Daoy (cell line): ENCODE results near the gene FAM168B. TPM values are rescaled to one million over a fixed set of nuclear protein-coding genes. Genes with fewer than 3 reads are reported as not detected.

Source experiments
- DNase-seq: peaks from one replicate; pipeline ENCODE4 v3.0.0-alpha.2; 2015; ENCODE audit warnings: low read depth
- total RNA-seq: library from RNA; depleted of rRNA; stranded (reverse); fragments of >200 nt; shearing (Covaris generic); gene quantifications from 2 replicates; pipeline ENCODE4 v1.2.3, GENCODE V29; 2014; rRNA removed

Gene FAM168B
- total RNA-seq, 1 experiment from 2014 or later = 101 TPM

DNA sequence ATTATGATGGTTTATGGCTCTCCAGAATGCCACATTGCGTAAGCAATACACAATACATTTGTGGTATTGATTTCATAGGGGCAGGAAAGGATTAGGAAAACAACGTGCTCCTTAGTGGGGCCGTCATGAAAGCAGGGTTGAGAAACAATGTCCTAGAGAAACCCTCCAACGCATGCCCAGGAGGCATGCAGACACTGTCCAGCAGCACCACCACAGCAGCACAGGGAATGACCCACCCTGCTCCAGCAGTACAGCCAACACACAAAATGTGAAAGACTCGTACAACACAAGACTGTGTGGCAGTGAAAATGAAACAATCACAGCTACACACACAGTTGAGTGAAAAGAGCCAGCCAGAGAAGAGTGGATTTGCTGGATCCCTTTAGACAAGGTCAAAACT lies 66.3 kb downstream of the FAM168B start:
- DNase-seq = no peak

GRCh38 chr2:131023758-131024157 lies 69.5 kb downstream of the FAM168B start:
- DNase-seq = no peak

- no peak for DNase-seq
Measured at GRCh38 chr2:131022731-131023130, 70.5 kb downstream of the FAM168B start.

DNA sequence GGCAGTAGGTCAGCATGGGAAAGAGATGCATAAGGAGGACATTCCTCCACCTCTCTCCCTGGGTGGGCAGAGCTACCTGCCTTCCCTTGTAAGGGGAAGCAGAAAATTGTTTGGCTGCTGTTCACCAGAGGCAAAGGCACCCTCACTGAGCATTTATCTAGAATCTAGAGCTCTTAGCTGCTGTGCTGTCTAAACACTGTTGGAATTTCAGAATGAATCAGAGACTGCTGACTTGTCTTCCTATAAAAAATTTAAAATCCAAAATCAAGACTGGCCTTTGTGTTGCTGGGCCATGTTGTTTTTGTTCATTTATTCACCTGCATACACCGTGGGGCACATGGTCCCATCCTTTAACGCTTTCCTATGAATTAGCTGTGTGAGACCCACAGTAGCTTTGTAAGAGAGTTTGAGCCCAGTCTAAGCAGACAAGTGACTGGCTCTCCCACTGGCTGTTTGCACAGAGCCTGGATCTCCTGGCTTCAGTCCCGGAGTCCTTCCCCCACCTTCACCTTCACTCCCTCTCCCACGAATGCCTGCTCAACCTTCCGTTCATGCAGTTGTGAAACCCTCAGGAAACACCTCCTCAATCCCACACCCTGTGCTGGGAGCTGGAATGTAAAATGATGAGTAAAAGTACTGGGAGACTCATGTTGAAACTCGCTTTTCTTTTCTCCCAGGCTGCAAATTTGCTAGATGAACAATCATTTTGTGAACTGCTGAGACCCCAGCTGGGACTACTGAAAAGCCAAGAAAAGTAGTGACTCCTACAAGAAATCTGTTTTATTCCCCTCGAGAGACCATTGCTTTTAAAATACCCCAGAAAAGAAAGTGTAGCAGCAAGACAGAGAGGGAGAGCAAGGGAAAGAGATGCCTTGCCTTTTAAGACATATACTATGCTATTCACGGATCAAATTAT lies 76.2 kb downstream of the FAM168B start:
- peak; percentile 51 for DNase-seq

- DNase-seq = no peak
Measured at GRCh38 chr2:131015764-131016163, 77.5 kb downstream of the FAM168B start.

- no peak for DNase-seq
Measured at GRCh38 chr2:131014141-131014540, 79.1 kb downstream of the FAM168B start.

DNA sequence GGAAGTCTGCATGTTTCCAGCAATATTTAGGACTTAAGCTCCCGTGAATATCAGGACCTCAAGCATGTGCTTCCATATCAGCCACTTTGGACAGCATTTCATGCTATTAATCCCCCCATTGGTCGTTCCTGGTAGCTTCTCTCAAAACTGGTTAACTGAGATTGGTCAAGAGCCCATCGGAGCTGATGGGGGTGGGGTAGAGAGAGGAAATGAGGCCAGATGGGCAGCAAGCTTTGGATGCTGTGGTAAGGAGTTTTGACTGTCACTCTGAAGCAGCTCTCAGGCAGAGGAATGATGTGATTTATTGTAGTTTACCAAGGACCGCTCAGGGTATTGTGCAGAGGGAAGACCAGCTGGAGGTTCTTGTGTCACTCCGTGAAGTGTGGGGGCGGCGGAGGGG lies 81.8 kb downstream of the FAM168B start:
- no peak for DNase-seq

- DNase-seq = no peak
Measured at GRCh38 chr2:131010566-131010965, 82.7 kb downstream of the FAM168B start.

GRCh38 chr2:131009713-131010475 lies 83.4 kb downstream of the FAM168B start:
- peak; percentile 18 for DNase-seq

DNA sequence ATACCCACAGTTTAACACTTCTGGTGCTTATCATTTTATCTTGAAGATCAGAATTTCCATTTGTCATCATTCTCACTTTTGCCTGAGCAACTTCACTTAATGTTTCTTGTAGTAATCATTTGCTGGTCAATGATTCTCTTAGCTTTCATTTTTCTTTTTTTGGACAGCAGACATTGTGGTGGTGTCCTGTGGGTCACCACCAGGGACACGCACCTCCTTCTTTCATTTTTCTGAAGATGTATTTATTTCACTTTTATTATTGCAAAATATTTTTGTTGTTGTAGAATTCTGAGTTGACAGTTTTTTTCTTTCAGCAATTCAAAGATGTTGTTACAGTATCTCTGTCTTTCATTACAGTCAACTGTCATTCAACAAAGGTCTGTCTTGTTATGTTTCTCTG lies 84.3 kb downstream of the FAM168B start:
- DNase-seq = no peak

GRCh38 chr2:131006561-131006960 lies 86.7 kb downstream of the FAM168B start:
- DNase-seq = no peak

DNA sequence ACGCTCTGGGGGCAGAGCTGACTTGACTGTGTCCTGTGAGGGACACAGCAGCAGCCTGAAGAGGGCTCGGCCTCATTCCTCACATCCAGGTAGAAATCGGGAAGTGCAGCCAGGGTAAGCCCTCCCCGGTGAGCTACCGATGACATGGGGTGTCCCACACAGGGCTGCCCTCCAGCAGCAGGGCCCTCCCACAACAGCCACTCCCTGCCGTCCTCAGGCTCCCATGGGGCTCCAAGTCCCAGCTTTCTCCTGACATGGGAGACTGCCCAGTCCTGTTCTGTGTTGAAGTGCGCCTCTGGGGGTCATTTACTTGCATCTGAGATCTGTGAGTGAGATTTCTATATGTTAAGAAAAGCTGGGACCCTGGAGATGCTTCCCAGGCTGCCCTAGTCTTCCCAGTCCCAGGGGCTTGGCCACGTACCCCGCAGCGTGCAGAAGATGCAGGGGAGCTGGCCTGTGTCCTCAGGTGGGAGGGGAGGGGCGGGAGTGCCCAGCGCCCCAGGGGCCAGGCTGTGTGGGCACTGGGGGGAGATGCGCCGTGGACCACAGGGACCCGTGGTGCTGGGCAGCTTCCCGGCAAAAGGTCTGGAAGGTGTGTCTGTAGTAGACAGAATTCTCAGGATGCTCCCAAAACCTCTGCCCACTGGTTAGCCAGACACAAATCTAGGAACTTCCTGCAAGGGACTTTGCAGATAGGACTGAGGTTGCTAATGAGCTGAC lies 87.9 kb downstream of the FAM168B start:
- no peak for DNase-seq

GRCh38 chr2:131004446-131005209 lies 88.6 kb downstream of the FAM168B start:
- no peak for DNase-seq

GRCh38 chr2:130998561-130998960 lies 94.7 kb downstream of the FAM168B start:
- no peak for DNase-seq

Other genes starting within 250 kb of the FAM168B start
- gene PLEKHB2, start 11.9 kb upstream of the FAM168B start, total RNA-seq = 70.5 and 91.5 TPM in 2 replicates
- gene POTEE, start 116.1 kb upstream of the FAM168B start, total RNA-seq = 1.7 and 5.2 TPM in 2 replicates